HG02938 (cell line): ENCODE results near the gene MPHOSPH9.

ENCODE experiments used
- ATAC-seq: cut with Tn5 transposase; IDR thresholded peaks from one replicate; pipeline ENCODE4 v1.9.1; 2021; ENCODE audit warnings: mild to moderate bottlenecking, moderate library complexity; ENCODE audit not compliant: unreplicated experiment

The MPHOSPH9 gene

GRCh38 chr12:123104809-123105208, 128.1 kb downstream of the MPHOSPH9 start:
- no peak for ATAC-seq
